OCI-LY3 (cell line): ENCODE results near the gene PPP1R14B.

ENCODE experiments used
- EZH2phosphoT487 ChIP-seq: fragments of 200-600 bp; shearing (Covaris generic); IDR thresholded peaks from 2 replicates; pipeline ENCODE4 v1.6.1; 2018; ENCODE audit warnings: antibody characterized with exemption, mixed run types, low read depth
- TF ChIP-seq, protein P1 (sequence below): fragments of 200-600, 300-600 bp; sonication (generic); IDR thresholded peaks from 2 replicates; pipeline ENCODE4 v1.5.1; 2014; ENCODE audit warnings: antibody characterized with exemption, low read length, low read depth

DNA sequence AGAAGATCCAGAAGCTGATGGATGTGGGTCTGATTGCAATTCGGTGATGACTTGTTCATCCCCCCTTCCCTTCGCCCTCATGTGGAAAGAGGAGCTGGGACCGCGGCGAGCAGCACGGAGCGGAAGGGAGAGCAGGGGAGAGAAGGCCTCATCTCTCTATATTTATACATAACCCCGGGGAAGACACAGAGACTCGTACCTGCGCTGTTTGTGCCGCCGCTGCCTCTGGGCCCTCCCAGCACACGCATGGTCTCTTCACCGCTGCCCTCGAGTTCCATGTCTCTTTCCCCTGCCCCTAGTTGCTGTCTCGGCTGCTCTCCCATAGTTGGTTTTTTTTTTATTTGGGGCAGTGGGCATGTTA, 42.7 kb downstream of the PPP1R14B start:
- TF ChIP-seq, protein P1, sequence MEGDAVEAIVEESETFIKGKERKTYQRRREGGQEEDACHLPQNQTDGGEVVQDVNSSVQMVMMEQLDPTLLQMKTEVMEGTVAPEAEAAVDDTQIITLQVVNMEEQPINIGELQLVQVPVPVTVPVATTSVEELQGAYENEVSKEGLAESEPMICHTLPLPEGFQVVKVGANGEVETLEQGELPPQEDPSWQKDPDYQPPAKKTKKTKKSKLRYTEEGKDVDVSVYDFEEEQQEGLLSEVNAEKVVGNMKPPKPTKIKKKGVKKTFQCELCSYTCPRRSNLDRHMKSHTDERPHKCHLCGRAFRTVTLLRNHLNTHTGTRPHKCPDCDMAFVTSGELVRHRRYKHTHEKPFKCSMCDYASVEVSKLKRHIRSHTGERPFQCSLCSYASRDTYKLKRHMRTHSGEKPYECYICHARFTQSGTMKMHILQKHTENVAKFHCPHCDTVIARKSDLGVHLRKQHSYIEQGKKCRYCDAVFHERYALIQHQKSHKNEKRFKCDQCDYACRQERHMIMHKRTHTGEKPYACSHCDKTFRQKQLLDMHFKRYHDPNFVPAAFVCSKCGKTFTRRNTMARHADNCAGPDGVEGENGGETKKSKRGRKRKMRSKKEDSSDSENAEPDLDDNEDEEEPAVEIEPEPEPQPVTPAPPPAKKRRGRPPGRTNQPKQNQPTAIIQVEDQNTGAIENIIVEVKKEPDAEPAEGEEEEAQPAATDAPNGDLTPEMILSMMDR = no peak
- no peak for TF ChIP-seq EZH2phosphoT487
